ENCODE results near the gene SHC3. TPM values are rescaled to one million over a fixed set of nuclear protein-coding genes. Genes with fewer than 3 reads are reported as not detected.
A peak's percentile ranks its signal among the peaks of the same experiment; 100 is the strongest.

Gene SHC3
- total RNA-seq, 4 donors from 2014 or later: 2.3 to 4.9 (median 4.8) TPM

DNA sequence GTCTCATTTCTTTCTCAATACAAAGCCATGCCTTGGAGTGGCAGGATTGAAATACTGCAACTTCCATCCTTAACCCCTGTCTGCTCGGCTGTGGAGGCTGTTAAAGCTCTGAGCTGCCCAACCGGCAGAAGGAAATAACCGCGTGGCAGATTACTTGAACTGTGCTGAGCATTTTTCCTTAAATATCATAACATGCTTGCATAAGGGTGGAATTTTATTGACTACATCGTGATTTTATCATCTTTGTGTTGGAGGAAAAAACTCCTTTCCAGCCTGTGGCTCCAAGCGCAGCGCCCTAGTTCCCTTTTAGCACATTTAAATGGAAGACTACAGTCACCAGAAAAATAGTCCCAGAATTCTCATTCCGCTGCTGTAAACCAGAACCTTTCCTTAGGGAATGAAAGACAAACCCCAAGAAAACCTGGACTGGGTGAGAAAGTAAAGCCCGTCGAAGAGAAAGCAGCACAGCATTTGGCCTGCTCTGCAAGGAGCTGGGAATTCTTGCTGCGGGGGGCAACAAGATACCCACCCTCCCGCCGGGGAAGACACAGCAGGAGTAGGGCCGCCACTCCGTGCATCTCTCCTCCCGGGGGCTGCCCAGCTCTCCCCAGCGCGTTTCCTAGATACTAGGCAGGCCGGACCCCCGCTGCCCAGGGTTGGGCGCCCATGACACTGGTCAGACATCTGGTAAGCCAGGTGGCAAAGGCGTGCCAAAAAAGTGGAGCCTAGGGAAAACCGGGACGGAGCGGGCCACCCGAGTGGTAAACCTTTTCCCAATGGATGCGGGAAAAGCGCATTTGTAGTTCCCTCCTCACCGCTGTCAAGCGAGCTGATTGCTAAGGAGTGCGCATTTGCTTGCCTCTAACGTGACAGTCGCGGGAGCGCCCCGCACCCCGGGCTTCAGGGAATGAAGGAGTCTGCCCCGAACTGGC is 1.3 kb downstream of the SHC3 start:
- H3K27ac ChIP-seq: peak overlapping the region in 3 of 4 donors; percentile 35 to 66 (median 40)
- no peak for ATAC-seq
- peaks cover 0 to 40% (median 15%) of the 10 kb centered on the region in 3 donors for H3K4me1 ChIP-seq
- WGBS, 2 donors (ENCODE audit: low coverage in 1 of 2): 20 to 41% methylated on average over 10 to 14 of the region's 38 CpGs
- H3K27me3 ChIP-seq: peaks cover 61% of the 10 kb centered on the region
- no peaks in the 10 kb centered on the region for H3K9me3 ChIP-seq
- TF ChIP-seq POLR2AphosphoS5 (IDR thresholded peaks at IDR 0.05) (no peak), POLR2A (IDR thresholded peaks at IDR 0.05) (no peak), EP300 (IDR thresholded peaks at IDR 0.05) (no peak)
- TF ChIP-seq, protein P1, sequence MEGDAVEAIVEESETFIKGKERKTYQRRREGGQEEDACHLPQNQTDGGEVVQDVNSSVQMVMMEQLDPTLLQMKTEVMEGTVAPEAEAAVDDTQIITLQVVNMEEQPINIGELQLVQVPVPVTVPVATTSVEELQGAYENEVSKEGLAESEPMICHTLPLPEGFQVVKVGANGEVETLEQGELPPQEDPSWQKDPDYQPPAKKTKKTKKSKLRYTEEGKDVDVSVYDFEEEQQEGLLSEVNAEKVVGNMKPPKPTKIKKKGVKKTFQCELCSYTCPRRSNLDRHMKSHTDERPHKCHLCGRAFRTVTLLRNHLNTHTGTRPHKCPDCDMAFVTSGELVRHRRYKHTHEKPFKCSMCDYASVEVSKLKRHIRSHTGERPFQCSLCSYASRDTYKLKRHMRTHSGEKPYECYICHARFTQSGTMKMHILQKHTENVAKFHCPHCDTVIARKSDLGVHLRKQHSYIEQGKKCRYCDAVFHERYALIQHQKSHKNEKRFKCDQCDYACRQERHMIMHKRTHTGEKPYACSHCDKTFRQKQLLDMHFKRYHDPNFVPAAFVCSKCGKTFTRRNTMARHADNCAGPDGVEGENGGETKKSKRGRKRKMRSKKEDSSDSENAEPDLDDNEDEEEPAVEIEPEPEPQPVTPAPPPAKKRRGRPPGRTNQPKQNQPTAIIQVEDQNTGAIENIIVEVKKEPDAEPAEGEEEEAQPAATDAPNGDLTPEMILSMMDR (IDR thresholded peaks at IDR 0.05): no peak
- no peaks in the 10 kb centered on the region for H3K36me3 ChIP-seq
- H3K4me3 ChIP-seq: peak overlapping the region in 1 of 2 donors; percentile 51

DNA sequence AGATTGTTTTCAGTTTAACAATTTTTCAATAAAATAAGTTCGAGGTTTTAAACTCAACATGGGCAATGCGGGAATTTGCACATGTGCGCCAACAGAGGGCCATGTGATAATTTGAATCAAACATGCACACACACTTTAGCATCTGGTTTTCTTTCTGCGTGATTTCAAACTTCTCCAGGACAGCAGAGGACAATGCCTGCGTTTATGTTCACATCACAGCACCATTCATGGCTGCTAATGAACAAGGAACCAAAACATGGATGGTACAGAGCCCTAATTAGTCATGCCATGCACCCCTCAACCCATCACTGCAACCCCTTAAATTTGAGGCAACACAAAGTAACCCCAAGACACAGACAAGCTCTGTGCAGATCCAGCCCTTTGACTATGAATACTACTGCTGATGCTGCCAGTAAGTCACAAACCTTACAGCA is 2.8 kb downstream of the SHC3 start:
- Histone ChIP-seq H3K27me3 (peaks cover 67% of the 10 kb centered on the region), H3K9me3 (no peaks in the 10 kb centered on the region), H3K27ac (no peak overlapping the region), H3K4me1 (peaks cover 0 to 45% (median 15%) of the 10 kb centered on the region in 3 donors), H3K36me3 (no peaks in the 10 kb centered on the region), H3K4me3 (no peak overlapping the region)
- WGBS, 2 donors (ENCODE audit: low coverage in 1 of 2): 74 to 80% methylated on average over 5 of the region's 5 CpGs
- TF ChIP-seq POLR2A (IDR thresholded peaks at IDR 0.05): no peak
- TF ChIP-seq POLR2AphosphoS5 (IDR thresholded peaks at IDR 0.05): no peak
- no peak for TF ChIP-seq EP300 (IDR thresholded peaks at IDR 0.05)
- TF ChIP-seq, protein P1 (IDR thresholded peaks at IDR 0.05): no peak
- ATAC-seq: no peak

DNA sequence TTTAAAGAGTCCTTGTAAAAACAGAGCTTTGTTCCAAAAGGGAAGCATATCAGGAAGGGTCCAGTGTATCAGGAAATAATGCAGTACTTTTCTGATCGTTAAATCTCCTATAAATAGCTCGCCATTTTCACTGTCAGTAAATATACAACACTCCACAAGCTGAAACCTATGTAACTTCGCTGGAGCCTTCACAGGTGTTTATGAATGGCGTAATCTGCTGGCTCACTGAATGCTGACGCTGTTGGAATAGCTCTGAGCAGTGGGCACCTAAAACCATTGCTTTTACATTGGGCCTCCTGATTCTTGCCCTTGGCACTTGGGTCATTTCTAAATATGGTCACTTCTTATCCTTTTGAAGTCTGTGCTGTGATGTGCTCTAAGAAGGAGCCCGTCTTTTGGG is 4.3 kb downstream of the SHC3 start:
- Histone ChIP-seq H3K27me3 (peaks cover 67% of the 10 kb centered on the region), H3K4me1 (peaks cover 0 to 31% (median 11%) of the 10 kb centered on the region in 3 donors), H3K9me3 (no peaks in the 10 kb centered on the region), H3K4me3 (no peak overlapping the region), H3K27ac (no peak overlapping the region), H3K36me3 (no peaks in the 10 kb centered on the region)
- TF ChIP-seq POLR2AphosphoS5 (IDR thresholded peaks at IDR 0.05) (no peak), EP300 (IDR thresholded peaks at IDR 0.05) (no peak), POLR2A (IDR thresholded peaks at IDR 0.05) (no peak)
- TF ChIP-seq, protein P1 (IDR thresholded peaks at IDR 0.05): no peak
- WGBS, 2 donors (ENCODE audit: low coverage in 1 of 2): 74 to 77% methylated on average over 5 to 6 of the region's 6 CpGs
- no peak for ATAC-seq

DNA sequence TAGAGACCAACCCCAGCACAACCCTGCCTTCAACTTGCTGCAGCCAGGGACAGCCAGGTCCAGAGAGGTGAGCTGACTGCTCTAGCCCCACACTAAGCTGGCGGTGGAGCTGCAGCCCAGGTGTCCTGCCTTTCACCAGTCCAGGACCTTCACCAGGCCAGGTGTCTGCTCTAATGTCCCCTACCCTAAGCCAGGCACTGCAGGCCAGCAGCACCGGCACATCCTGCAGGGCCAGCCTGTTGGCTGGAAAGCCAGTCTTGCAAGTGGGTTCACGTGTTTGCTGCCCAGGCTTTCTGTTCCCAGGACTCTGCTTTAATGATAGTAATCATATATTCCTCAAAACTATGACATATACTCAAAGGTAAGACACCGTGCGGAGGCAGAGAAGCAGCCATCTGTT is 5.5 kb downstream of the SHC3 start:
- 91 to 92% methylated on average over 2 to 3 of the region's 5 CpGs for WGBS, 2 donors (ENCODE audit: low coverage in 1 of 2)
- no peak overlapping the region for H3K4me3 ChIP-seq
- no peaks in the 10 kb centered on the region for H3K9me3 ChIP-seq

DNA sequence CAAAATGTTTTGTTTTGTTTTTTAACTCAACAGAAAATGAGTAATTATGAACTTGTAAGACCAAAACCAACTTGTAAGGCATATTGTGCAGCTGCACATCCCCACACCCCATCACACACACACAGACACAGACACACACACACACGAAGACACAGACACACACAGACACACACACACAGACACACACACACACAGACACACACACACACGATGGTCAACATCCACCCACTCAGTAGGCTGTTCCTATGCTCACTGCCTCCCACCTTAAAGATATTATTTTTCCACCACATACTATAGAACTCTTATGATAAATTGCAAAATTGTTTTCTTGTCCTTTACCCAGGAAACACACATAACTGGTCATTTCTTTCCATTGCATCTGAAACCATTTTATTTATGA is 6.2 kb downstream of the SHC3 start:
- TF ChIP-seq EP300 (IDR thresholded peaks at IDR 0.05) (no peak), POLR2AphosphoS5 (IDR thresholded peaks at IDR 0.05) (no peak), POLR2A (IDR thresholded peaks at IDR 0.05) (no peak)
- TF ChIP-seq, protein P1 (IDR thresholded peaks at IDR 0.05): no peak
- peaks cover 0 to 13% (median 0%) of the 10 kb centered on the region in 3 donors for H3K4me1 ChIP-seq
- no peak overlapping the region for H3K4me3 ChIP-seq
- 38 to 48% methylated on average over 2 of the region's 2 CpGs for WGBS, 2 donors (ENCODE audit: low coverage in 1 of 2)
- H3K27ac ChIP-seq: no peak overlapping the region
- H3K36me3 ChIP-seq: no peaks in the 10 kb centered on the region
- H3K27me3 ChIP-seq: peaks cover 51% of the 10 kb centered on the region
- no peaks in the 10 kb centered on the region for H3K9me3 ChIP-seq
- no peak for ATAC-seq

More for the DNA sequence above, 5.5 kb downstream of the SHC3 start:
- ATAC-seq: no peak
- Histone ChIP-seq H3K27ac (no peak overlapping the region), H3K27me3 (peaks cover 58% of the 10 kb centered on the region), H3K36me3 (no peaks in the 10 kb centered on the region), H3K4me1 (peaks cover 0 to 19% (median under 1%) of the 10 kb centered on the region in 3 donors)
- TF ChIP-seq POLR2AphosphoS5 (IDR thresholded peaks at IDR 0.05): no peak

Measured in gastroesophageal sphincter (tissue), 4 donors.